GM21447 (cell line): ENCODE results near the gene REXO4.
A peak's percentile ranks its signal among the peaks of the same experiment; 100 is the strongest.

ENCODE experiments used
- ATAC-seq: cut with Tn5 transposase; IDR thresholded peaks from one replicate; pipeline ENCODE4 v1.9.1; 2021; ENCODE audit not compliant: unreplicated experiment

REXO4 gene

DNA sequence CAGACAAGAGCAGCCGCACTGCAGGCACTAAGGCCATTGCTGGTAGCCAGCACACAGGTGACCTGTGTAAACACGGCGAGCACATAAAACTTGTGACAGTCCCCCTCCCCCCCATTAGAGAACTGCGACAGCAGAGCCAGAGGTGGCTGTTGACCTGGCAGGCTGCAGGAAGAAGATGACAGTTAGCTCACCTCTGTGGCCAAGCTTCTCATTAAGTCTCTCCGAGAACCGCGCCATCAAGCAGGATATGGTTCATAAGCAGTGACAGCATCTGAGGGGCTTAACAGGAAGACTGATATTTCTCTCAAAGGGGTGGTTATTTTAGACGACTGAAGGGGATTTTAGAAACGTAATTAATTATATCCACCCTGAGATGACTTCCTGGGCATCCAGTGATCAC, 47.1 kb downstream of the REXO4 start:
- no peak for ATAC-seq

DNA sequence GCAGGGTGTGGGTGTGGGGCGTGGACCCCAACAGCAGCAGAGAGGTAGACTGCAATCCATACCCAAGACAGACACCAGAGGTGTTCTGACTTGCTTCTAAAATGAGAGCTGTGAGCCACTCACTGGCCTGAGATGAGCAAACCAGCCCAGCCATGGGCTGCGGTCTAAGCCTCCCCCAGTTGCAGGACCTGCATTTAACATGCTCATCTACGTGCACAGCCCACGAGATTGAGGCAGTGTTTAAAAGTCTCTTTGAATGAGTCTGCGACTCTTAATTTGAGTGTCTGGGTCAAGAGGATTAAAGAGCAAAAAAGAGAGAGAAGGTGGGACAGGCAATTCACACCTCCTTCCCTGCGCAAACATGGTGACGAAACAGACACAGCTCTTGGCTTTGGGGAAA, 47.9 kb downstream of the REXO4 start:
- no peak for ATAC-seq

DNA sequence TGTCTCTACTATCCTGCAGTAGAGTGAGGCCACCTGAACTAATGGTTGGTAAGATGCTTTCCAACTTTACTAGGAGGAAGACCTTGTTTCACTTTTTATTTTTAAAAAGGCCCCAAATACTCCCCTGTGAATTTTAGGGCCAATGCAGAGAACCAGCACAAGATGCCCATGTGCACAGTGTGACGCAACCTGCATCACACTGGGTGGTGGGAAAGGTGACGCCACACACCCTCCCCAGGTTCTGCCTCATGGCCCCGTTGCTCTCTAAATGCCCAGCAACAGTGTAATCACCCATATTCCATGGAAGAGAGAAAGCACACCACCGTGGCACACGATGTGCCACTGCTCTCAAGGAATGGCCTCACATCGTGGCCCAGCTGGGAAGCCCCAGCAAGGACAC, 48.4 kb downstream of the REXO4 start:
- ATAC-seq, result no peak

DNA sequence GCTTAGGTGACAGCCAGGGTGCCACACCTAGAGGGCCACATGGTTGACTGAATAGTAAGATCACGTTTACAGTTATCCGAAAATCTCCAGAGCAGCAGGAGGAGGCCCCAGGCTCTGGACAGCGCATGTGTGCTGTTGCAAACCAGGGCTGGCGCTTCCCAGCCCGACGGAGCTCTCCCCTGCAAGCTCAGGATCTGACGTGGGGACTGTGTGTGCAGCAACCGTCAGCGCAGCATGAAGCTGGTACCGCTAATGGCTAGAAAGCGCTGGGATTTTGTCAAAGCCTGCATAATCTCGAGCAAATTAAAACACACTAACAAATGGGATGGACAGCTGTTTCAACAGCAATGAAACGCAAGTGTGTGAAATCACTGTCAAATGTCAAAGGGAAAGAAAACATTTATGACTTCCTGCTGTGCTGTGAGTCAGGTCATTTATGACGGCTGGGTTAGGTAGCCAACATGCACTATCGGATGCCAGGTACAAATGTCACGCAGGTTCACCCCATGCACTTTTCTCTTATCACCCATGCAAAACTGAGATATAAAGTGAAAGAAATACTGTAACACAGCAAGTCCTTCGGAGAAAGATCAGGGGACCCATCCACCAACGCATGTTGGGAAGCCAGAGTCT, 49.4 kb downstream of the REXO4 start:
- no peak for ATAC-seq

DNA sequence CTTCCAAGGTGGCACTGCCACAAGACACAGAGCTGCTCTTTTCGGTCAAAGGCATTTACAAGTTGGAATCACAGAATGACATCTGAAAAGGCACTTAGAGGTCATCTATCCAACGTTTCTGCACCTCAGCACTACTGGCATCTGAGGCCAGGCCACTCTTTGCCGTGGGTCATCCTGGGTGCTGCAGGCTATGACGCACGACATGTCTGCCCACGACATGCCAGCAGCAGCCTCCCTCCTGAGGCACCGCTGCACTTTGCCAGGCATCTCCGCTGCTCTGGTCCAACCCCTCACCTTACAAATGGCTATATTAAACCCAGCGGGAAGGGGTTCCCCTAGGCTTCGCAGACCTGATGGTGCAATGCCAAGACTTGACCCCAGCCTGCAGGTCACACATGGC, 50.0 kb downstream of the REXO4 start:
- no peak for ATAC-seq

DNA sequence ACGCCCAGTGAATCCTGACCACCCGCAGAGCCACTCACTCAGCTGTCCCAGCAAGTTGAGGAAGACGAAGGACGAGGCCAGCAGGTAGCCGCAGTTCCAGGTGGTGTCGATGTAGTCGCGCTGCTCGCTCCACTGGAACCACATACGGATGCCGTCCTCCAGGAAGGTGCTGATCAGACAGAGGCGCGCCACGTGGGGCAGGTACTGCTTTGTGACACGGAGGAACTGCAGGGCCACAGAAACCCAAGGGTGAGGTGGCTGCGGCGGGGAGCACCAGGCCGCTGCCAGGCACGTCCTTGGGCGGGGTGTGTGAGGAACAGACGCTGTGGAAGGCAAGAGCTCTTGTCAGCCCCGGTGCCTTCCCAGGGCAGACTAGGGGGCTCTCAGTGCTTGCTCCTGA, 50.6 kb downstream of the REXO4 start:
- no peak for ATAC-seq

DNA sequence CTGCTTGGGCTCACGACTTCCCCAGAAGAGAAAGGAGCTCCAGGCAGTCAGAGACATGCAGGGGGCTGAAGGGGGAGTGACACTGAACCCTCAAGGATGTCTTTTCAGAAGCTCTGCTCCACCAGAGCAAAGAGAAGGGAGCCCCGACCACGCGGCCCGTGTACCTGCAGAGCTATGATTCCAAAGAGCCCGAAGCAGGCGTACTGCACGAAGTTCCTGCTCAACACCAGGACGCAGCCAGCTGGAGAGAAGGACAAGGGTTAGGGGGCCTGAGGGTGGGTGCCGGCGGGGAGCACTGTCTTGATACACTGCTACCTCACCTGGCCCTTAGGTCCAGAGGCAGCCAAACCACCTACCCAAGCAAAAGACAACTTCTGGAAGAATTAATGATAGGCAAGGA, 51.4 kb downstream of the REXO4 start:
- ATAC-seq, result no peak

DNA sequence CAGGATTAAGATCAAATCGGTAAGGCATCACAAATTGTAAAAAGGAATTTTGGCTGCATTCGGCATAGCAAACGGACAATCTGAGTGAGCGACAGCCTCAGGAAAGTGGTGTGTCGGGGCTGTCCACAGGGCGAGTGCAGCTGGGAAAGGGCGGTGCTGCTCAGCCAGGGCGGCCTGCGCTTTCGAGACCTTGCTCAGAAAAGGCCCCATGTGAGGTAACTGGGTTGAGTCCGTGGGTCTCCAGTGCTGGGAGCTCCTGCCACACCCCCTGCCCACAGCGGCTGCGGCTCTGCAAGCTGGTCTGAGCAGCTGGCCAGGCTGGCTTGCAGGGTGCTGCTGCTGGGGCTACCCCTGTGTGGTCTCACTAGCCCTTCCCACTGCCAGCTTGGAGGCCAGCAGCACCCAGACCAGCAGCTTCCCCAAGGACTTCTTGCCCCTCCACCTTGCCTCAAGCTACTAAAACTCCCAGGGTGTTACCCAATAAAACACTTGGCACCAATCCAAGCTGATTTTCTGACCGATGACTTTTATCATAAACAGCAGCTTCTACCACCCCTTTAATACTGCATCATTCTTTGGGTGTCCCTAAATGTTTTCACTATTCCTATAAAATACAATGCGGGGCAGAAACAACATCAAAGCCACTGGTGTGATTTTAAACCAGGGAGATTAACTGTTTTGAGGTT, 55.3 kb downstream of the REXO4 start:
- ATAC-seq, result no peak

DNA sequence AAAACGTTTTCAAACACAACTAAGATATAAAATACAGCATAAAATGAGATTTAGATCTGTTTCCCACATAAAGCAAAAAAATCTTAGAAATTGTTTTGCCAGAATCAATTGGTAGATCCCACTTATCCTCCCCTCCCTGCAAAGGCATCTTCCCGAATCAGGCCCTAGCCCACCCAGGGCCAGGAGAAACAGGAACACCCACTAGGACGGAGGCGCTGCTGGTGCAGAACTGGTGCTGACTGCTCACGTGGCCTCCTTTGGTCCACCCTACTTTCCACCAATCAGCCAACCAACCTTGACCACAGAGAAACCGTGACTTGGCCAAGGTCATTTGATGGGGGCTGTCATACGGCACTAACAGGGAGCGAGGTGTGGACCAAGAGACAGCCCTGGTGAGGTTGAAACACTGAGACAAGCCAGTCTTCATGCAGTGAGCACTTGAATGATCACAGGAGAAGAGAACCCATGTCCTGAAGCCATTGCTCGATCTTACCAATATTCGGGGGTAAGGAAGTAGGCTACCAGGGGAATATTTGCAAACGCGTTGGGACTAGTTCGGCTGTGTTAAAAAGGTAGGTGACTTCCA, 56.2 kb downstream of the REXO4 start:
- ATAC-seq, result no peak

DNA sequence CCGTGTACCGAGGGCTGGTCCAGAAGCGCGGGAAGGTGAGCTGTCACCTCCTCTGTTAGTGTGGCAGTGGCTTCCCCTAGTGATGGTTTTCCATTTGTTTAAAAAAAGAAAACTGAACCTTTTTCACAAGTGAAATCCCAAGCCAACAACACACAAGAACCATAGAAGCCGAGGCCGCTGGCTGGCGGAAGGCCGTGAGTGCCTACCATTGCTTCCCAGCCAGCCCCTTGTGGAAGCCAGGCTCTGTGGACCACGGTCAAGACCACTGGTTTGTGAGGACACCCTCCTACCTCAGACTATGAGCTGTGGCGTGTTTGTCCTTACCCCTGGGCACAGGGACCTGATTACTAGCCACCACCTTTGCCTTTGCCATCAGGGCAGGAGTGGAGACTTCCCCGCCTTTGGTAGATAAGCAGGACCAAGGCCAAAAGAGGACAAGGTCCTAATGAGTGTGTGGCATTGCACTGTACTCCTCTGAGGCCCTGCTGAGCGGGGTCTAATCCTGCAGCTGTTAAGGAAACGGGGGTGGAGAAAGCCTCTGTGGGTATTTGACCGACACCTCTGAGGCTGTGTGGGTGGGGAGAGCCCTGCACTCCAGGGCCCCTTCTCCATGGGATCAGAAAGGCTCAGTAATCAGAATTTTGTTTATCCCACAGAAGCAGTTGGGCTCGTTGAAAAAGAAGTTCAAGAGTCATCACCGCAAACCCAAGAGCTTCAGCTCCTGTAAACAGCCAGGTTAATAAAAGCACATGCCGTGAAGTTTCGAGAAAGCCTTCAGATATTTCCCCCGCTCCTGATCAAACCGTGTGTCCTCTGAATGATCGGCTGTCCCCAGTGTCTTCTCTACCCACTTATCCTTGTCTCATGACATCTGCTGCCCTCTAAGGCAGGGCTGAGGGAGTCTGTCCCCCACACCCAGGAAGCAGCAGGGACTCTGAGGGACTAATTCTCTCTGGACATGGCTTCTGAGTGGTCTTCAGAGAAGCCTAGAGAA, 57.1 kb downstream of the REXO4 start:
- ATAC-seq, result no peak

DNA sequence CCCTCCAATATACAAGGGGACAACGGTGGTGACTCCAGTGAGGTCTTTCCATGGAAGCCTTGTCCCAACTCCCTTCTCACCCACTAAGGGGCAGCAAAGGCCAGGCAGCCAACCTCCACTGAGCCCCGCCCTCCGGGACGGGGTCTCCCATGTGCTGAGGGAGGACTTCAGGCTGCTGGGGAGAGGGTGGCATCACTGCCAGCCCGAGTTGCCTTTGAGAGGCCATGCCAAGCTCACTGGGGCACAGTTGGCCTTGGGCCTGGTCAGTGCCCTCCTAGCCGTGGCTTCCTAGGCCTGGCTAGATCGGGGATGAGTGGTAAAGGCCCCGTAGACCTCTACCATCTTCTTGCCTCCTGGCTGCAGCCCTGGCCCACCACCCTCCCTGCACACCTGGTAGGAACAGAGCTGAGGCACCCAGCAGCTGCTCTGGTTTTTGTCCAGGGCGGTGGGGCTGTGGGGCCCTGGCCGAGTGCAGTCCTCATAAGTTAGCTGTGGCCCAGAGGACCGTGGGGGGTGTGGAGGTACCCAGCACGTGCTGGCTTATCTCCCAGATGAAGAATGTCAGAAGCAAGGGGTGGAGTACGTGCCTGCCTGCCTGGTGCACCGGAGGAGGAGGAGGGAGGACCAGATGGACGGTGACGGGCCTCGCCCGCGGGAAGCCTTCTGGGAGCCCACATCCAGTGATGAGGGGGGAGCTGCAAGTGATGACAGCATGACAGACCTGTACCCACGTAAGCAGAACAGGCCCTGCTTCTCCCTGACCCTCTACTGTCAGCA, 58.2 kb downstream of the REXO4 start:
- no peak for ATAC-seq

DNA sequence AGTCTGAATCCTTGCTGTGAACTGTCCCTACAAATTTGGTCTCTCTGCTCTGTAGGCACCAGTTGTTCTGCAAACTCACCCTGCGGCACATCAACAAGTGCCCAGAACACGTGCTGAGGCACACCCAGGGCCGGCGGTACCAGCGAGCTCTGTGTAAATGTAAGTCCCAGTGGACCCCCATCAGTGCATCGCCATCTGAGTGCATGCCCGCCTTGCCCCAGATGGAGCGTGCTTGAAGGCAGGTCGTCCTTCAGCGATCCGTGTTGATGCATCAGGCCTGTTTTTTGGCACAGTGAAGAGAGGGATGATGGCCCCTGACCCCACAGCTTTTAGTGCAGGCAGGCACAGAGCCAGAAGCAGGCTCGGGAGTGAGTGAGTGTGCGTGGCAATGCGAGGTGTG, 60.2 kb downstream of the REXO4 start:
- no peak for ATAC-seq

DNA sequence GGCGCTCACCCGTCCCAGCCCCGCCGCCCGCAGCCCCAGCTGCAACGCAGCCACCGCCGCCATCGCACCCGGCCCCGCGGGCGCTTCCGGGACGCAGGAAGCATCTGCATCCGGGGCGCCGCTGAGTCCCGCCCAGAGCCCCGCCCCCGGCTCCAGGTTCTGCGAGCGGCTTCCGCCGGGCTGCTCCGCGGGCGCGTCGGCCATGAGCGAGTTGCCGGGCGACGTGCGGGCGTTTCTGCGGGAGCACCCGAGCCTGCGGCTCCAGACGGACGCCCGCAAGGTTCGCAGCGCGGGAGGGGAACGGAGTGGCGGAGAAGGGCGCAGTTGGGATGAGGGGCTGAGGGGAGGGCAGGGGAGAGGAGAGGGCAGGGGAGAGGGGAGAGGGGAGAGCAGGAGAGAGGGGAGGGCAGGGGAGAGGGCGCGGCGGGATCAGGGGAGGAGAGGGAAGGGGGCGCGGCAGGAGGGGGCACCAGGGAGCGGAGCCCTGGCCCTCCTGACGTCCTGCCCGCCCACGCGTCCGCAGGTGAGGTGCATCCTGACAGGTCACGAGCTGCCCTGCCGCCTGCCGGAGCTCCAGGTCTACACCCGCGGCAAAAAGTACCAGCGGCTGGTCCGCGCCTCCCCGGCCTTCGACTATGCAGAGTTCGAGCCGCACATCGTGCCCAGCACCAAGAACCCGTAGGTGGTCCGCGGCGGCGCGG, 61.3 kb downstream of the REXO4 start, which contains the start of the genes SURF1 and SURF2:
Gene SURF1, minus strand, starts transcription at position 97 of the 701 bp plus-strand sequence. Its CDS starts 34 bp downstream, at position 63.
Gene SURF2, plus strand, starts transcription at position 160 of the 701 bp plus-strand sequence. Its CDS starts 43 bp downstream, at position 203.
- ATAC-seq, result peak; percentile 55
